ENCODE measurements around the gene PDE4A. TPM values are rescaled to one million over a fixed set of nuclear protein-coding genes. Genes with fewer than 3 reads are reported as not detected.
"Not testable (repeated sequence)": the region's sequence is repeated elsewhere in the genome, so short reads cannot be mapped to it uniquely, and the experiment has no call there.

Gene PDE4A
- total RNA-seq, 3 donors from 2014 or later (not counting 1 experiment from before 2014, with no cell fraction given): 34.2 to 46.2 (median 44.9) TPM

DNA sequence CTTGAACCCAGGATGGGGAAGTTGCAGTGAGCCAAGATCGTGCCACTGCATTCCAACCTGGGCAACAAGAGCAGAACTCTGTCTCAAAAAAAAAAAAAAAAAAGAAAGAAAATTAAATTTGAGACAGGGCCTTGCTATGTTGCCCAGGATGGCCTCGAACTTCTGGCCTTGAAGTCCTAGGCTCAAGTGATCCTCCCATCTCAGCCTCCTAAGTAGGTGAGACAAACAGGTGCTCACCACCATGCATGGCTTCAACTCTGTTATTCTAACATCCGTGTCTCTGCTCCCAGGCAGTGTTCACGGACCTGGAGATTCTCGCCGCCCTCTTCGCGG, 40.3 kb downstream of the PDE4A start:
- Histone ChIP-seq H3K27me3 (ENCODE audit: control insufficient read depth, insufficient read depth, low read length) (no peaks in the 10 kb centered on the region), H3K4me1 (ENCODE audit: control insufficient read depth, insufficient read depth, low read length) (peaks cover 13% of the 10 kb centered on the region), H3K36me3 (ENCODE audit: control insufficient read depth, insufficient read depth, low read length) (peaks cover 10% of the 10 kb centered on the region), H3K9me3 (ENCODE audit: control insufficient read depth, insufficient read depth, low read length) (no peaks in the 10 kb centered on the region), H3K27ac (ENCODE audit: low read length) (no peak overlapping the region), H3K4me3 (ENCODE audit: low read length) (no peak overlapping the region)
- peak overlapping the region; percentile 58 to 78 for H3K27ac Mint-ChIP-seq
- intact Hi-C loops (cut with micrococcal nuclease): no loop called here
- DNase-seq (no peak), ATAC-seq (no peak)
- no peak for TF ChIP-seq CTCF (IDR thresholded peaks at IDR 0.05)
- 47% methylated on average over 8 of the region's 8 CpGs for WGBS (ENCODE audit: insufficient coverage)
- no peak overlapping the region for H3K4me3 Mint-ChIP-seq
- no peaks in the 10 kb centered on the region for H3K4me1 Mint-ChIP-seq
- no peaks in the 10 kb centered on the region for H3K36me3 Mint-ChIP-seq
- no peaks in the 10 kb centered on the region for H3K9me3 Mint-ChIP-seq
- H3K27me3 Mint-ChIP-seq (ENCODE audit: low read depth in 2 of 2): no peaks in the 10 kb centered on the region

DNA sequence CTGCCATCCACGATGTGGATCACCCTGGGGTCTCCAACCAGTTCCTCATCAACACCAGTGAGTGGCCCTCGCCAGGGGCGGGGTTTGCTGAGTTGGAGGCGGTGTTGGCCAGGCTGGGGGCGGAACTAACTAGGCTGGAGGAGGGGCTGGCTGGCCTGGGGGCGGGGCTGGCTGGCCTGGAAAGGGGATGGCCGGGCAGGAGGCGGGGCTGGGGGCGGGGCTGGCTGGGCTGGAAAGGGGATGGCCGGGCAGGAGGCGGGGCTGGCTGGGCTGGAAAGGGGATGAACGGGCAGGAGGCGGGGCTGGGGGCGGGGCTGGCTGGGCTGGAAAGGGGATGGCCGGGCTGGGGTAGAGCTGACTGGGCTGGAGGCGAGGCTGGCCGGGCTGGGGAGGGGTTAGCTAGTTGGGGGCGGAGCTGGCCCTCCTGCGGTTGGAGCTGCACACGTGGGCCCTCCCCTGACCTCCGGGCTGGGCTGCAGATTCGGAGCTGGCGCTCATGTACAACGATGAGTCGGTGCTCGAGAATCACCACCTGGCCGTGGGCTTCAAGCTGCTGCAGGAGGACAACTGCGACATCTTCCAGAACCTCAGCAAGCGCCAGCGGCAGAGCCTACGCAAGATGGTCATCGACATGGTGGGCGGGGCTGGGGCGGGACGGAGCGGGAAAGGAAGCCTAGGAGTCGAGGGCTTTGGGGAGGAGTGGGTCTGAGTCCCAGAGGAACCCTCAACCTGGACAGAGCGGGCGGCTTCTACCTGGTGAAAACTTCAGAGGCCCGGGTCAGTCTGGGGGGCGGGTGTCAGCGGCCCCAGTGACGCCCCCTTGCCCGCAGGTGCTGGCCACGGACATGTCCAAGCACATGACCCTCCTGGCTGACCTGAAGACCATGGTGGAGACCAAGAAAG, 41.0 kb downstream of the PDE4A start:
- Histone ChIP-seq H3K36me3 (ENCODE audit: control insufficient read depth, insufficient read depth, low read length) (peaks cover 10% of the 10 kb centered on the region), H3K4me1 (ENCODE audit: control insufficient read depth, insufficient read depth, low read length) (peaks cover 13% of the 10 kb centered on the region), H3K4me3 (ENCODE audit: low read length) (peak overlapping the region; percentile 25), H3K27me3 (ENCODE audit: control insufficient read depth, insufficient read depth, low read length) (no peaks in the 10 kb centered on the region), H3K27ac (ENCODE audit: low read length) (no peak overlapping the region), H3K9me3 (ENCODE audit: control insufficient read depth, insufficient read depth, low read length) (no peaks in the 10 kb centered on the region)
- no peaks in the 10 kb centered on the region for H3K36me3 Mint-ChIP-seq
- DNase-seq (peak; percentile 89 to 90), ATAC-seq (peak; percentile 91 to 95 (median 92))
- no peak for TF ChIP-seq CTCF (IDR thresholded peaks at IDR 0.05)
- H3K27me3 Mint-ChIP-seq (ENCODE audit: low read depth in 2 of 2): no peaks in the 10 kb centered on the region
- intact Hi-C loops (cut with micrococcal nuclease): no loop called here
- no peaks in the 10 kb centered on the region for H3K9me3 Mint-ChIP-seq
- H3K27ac Mint-ChIP-seq: peak overlapping the region; percentile 58 to 78
- WGBS (ENCODE audit: insufficient coverage): 8% methylated on average over 43 of the region's 45 CpGs
- H3K4me1 Mint-ChIP-seq: no peaks in the 10 kb centered on the region
- peak overlapping the region; percentile 40 for H3K4me3 Mint-ChIP-seq

GRCh38 chr19:10462042-10462441, 41.7 kb downstream of the PDE4A start:
- intact Hi-C loops (cut with micrococcal nuclease); H3K36me3 Mint-ChIP-seq; DNase-seq; H3K9me3 Mint-ChIP-seq; ATAC-seq; H3K27me3 Mint-ChIP-seq (ENCODE audit: low read depth in 2 of 2); H3K27ac ChIP-seq (ENCODE audit: low read length); H3K9me3 ChIP-seq (ENCODE audit: control insufficient read depth, insufficient read depth, low read length); H3K27me3 ChIP-seq (ENCODE audit: control insufficient read depth, insufficient read depth, low read length); H3K4me3 ChIP-seq (ENCODE audit: low read length); H3K4me1 Mint-ChIP-seq: not testable (repeated sequence)
- H3K36me3 ChIP-seq (ENCODE audit: control insufficient read depth, insufficient read depth, low read length): peaks cover 15% of the 10 kb centered on the region
- peak overlapping the region in 1 of 2 donors; percentile 78 for H3K27ac Mint-ChIP-seq
- 96% methylated on average over 14 of the region's 15 CpGs for WGBS (ENCODE audit: insufficient coverage)
- peaks cover 13% of the 10 kb centered on the region for H3K4me1 ChIP-seq (ENCODE audit: control insufficient read depth, insufficient read depth, low read length)
- H3K4me3 Mint-ChIP-seq: peak overlapping the region; percentile 49

DNA sequence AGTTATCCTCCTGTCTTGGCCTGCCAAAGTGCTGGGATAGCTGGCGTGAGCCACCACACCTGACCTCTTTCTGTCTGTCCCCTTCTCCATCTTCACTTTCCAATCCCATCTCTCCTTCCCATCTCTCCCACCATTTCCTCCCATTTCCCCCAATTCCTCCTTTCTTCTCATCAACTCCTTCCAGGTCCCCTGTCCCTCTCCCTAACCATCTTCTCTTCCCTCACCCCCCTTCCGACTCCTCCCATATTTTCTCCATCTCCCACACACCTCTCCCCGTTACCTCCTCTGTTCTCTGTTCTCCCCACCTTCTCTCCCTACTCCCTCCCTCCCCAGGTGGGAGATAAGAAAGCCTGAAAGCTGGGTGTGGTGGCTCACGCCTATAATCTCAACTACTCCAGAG, 42.2 kb downstream of the PDE4A start:
- intact Hi-C loops (cut with micrococcal nuclease): no loop called here
- Histone ChIP-seq H3K36me3 (ENCODE audit: control insufficient read depth, insufficient read depth, low read length) (peaks cover 20% of the 10 kb centered on the region), H3K27ac (ENCODE audit: low read length) (no peak overlapping the region), H3K9me3 (ENCODE audit: control insufficient read depth, insufficient read depth, low read length) (no peaks in the 10 kb centered on the region), H3K27me3 (ENCODE audit: control insufficient read depth, insufficient read depth, low read length) (no peaks in the 10 kb centered on the region), H3K4me1 (ENCODE audit: control insufficient read depth, insufficient read depth, low read length) (peaks cover 13% of the 10 kb centered on the region), H3K4me3 (ENCODE audit: low read length) (no peak overlapping the region)
- DNase-seq (no peak), ATAC-seq (no peak)
- WGBS (ENCODE audit: insufficient coverage): 92% methylated on average over 4 of the region's 4 CpGs
- H3K27ac Mint-ChIP-seq: no peak overlapping the region
- H3K4me1 Mint-ChIP-seq: no peaks in the 10 kb centered on the region
- TF ChIP-seq CTCF (IDR thresholded peaks at IDR 0.05): no peak
- H3K36me3 Mint-ChIP-seq: no peaks in the 10 kb centered on the region
- no peaks in the 10 kb centered on the region for H3K27me3 Mint-ChIP-seq (ENCODE audit: low read depth in 2 of 2)
- H3K9me3 Mint-ChIP-seq: no peaks in the 10 kb centered on the region
- H3K4me3 Mint-ChIP-seq: no peak overlapping the region
